22Rv1 (cell line): ENCODE results near the gene RPL26.

Experiments used
- ZFX ChIP-seq: fragments of 450-650 bp; IDR thresholded peaks from 2 replicates; pipeline ENCODE4 v1.6.1; 2017; ENCODE audit warnings: antibody characterized with exemption, borderline replicate concordance
- TF ChIP-seq, protein P1 (sequence below): fragments of 450-650 bp; IDR thresholded peaks from 2 replicates; pipeline ENCODE4 v1.5.1; 2017; ENCODE audit warnings: mild to moderate bottlenecking

DNA sequence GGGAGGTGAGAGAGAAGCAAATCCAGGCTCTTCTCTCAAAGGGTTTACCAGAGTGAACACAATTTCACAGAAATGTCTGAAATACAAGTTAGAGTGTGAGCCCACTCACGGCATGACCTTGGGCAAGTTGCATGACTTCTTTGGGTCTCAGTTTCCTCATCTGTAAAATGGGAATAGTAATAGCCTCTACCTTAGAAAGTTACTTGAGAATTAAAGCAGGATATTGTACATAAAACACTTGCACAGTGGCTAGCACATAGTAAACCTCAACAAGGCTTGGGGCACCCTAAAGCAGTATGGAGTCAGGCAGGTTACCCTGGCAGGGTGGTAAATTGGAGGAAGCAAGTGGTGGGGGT, 27.9 kb upstream of the RPL26 start:
- TF ChIP-seq, protein P1, sequence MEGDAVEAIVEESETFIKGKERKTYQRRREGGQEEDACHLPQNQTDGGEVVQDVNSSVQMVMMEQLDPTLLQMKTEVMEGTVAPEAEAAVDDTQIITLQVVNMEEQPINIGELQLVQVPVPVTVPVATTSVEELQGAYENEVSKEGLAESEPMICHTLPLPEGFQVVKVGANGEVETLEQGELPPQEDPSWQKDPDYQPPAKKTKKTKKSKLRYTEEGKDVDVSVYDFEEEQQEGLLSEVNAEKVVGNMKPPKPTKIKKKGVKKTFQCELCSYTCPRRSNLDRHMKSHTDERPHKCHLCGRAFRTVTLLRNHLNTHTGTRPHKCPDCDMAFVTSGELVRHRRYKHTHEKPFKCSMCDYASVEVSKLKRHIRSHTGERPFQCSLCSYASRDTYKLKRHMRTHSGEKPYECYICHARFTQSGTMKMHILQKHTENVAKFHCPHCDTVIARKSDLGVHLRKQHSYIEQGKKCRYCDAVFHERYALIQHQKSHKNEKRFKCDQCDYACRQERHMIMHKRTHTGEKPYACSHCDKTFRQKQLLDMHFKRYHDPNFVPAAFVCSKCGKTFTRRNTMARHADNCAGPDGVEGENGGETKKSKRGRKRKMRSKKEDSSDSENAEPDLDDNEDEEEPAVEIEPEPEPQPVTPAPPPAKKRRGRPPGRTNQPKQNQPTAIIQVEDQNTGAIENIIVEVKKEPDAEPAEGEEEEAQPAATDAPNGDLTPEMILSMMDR, result no peak
- TF ChIP-seq ZFX, result no peak
